A549 (cell line): ENCODE data around the gene ELF4. TPM values are rescaled to one million over a fixed set of nuclear protein-coding genes. Genes with fewer than 3 reads are reported as not detected.

Source experiments
- ATAC-seq, 2 experiments: fragments of 200-7000 bp in 1 of 2; fragments of >200 bp in 1 of 2; cut with Nextera tagmentation in 1 of 2; cut with Tn5 transposase in 1 of 2; 3 replicates each; pipeline versions ENCODE4 v1.8.0 to v1.9.1; 2018 to 2020; ENCODE audit warnings: mild to moderate bottlenecking in 1 of 2, moderate library complexity in 1 of 2
- CTCF ChIA-PET: fragments of 300-600 bp; sonication (Branson Sonifier 250); formaldehyde crosslinking; extraction: SDS; loops from one replicate; lab custom pipeline; 2021; ENCODE audit warnings: antibody characterized with exemption, inconsistent platforms; lab: Yijun Ruan, JAX
- POLR2A ChIA-PET: fragments of 350-600 bp; formaldehyde crosslinking; extraction: SDS; loops from one replicate; lab custom pipeline; 2021; ENCODE audit warnings: antibody characterized with exemption, inconsistent platforms; lab: Yijun Ruan, JAX
- DNase-seq, 2 experiments: peaks; one replicate each; pipeline versions ENCODE4 v3.0.0 to v3.0.0-alpha.2; 2011 to 2016; ENCODE audit warnings: low read depth in 1 of 2, low spot score in 1 of 2
- FAIRE-seq: peaks from 2 replicates; lab custom pipeline; 2011; peaks lifted over from hg19 to GRCh38; lab: Jason Lieb, UNC
- H3K27ac ChIP-seq, 2 experiments: fragments of >200 bp; sonication (Bioruptor Twin); formaldehyde crosslinking; 3 replicates each; pipeline ENCODE4 v1.5.1; 2016 to 2017
- H3K4me1 ChIP-seq: fragments of >200 bp; sonication (Bioruptor Twin); formaldehyde crosslinking; 3 replicates; pipeline ENCODE4 v1.6.1; 2016
- H3K4me2 ChIP-seq: fragments of >200 bp; sonication (Bioruptor Twin); formaldehyde crosslinking; 3 replicates; pipeline ENCODE4 v1.6.1; 2016
- H3K4me3 ChIP-seq: fragments of >200 bp; sonication (Bioruptor Twin); formaldehyde crosslinking; 3 replicates; pipeline ENCODE4 v1.5.1; 2016
- H3K9me3 ChIP-seq: fragments of >200 bp; sonication (Bioruptor Twin); formaldehyde crosslinking; 3 replicates; pipeline ENCODE4 v1.6.1; 2016
- BHLHE40 ChIP-seq: IDR thresholded peaks from 2 replicates; pipeline ENCODE4 v1.6.1; 2012; ENCODE audit warnings: low read depth, low read length, inconsistent platforms
- CEBPB ChIP-seq, 2 experiments: fragments of >200 bp in 1 of 2; sonication (Bioruptor Twin) in 1 of 2; formaldehyde crosslinking in 1 of 2; IDR thresholded peaks; 2 replicates each; pipeline ENCODE4 v1.6.1; 2012 to 2016
- CHD2 ChIP-seq: fragments of 150-350 bp; IDR thresholded peaks from 2 replicates; pipeline ENCODE4 v1.6.1; 2014; ENCODE audit warnings: low read length; ENCODE audit not compliant: partially characterized antibody
- E2F6 ChIP-seq: IDR thresholded peaks from 2 replicates; pipeline ENCODE4 v1.6.1; 2012; ENCODE audit warnings: low read depth, borderline replicate concordance
- EHF ChIP-seq: fragments of 250-450 bp; sonication (Bioruptor Pico); IDR thresholded peaks from 2 replicates; pipeline ENCODE4 v1.5.0; 2020; ENCODE audit warnings: mild to moderate bottlenecking
- EP300 ChIP-seq, 2 experiments: fragments of >200 bp; sonication (Bioruptor Twin); formaldehyde crosslinking; IDR thresholded peaks; 2 replicates in 1 of 2; 3 replicates in 1 of 2; pipeline ENCODE4 v1.6.1; 2016 to 2017
- ESRRA ChIP-seq: fragments of 150-350 bp; IDR thresholded peaks from 2 replicates; pipeline ENCODE4 v1.6.1; 2014; ENCODE audit warnings: mild to moderate bottlenecking, low read length, borderline replicate concordance
- FOSL2 ChIP-seq, 2 experiments: fragments of 450-650 bp in 1 of 2; fragments of >200 bp in 1 of 2; sonication (Bioruptor Twin) in 1 of 2; formaldehyde crosslinking; IDR thresholded peaks; 2 replicates each; pipeline versions ENCODE4 v1.5.0 to v1.6.1; 2016 to 2020; ENCODE audit warnings: mild to moderate bottlenecking in 1 of 2, moderate library complexity in 1 of 2
- FOXS1 ChIP-seq: fragments of 250-450 bp; sonication (Bioruptor Pico); IDR thresholded peaks from 2 replicates; pipeline ENCODE4 v1.5.0; 2020; ENCODE audit warnings: mild to moderate bottlenecking, moderate library complexity
- GATA3 ChIP-seq: IDR thresholded peaks from 2 replicates; pipeline ENCODE4 v1.6.1; 2012; ENCODE audit warnings: borderline replicate concordance
- HEYL ChIP-seq: fragments of 250-450 bp; sonication (Bioruptor Pico); IDR thresholded peaks from 2 replicates; pipeline ENCODE4 v1.8.0; 2021; ENCODE audit warnings: mild to moderate bottlenecking, moderate library complexity
- HOXB5 ChIP-seq: fragments of 250-450 bp; sonication (Bioruptor Pico); IDR thresholded peaks from 2 replicates; pipeline ENCODE4 v1.5.0; 2020; ENCODE audit warnings: mild to moderate bottlenecking, moderate library complexity
- KDM5A ChIP-seq: fragments of 200-600 bp; sonication (generic); IDR thresholded peaks from 2 replicates; pipeline ENCODE4 v1.6.1; 2016; ENCODE audit warnings: antibody characterized with exemption, mild to moderate bottlenecking
- MYC ChIP-seq: IDR thresholded peaks from 2 replicates; pipeline ENCODE4 v1.6.1; 2012; ENCODE audit warnings: mild to moderate bottlenecking, inconsistent platforms, low read length, improper control_type of control experiment, borderline replicate concordance
- NPAS2 ChIP-seq: fragments of 250-450 bp; sonication (Bioruptor Pico); IDR thresholded peaks from 2 replicates; pipeline ENCODE4 v1.8.0; 2022; ENCODE audit warnings: mild to moderate bottlenecking, moderate library complexity, borderline replicate concordance
- PHF8 ChIP-seq: fragments of 200-600 bp; sonication (generic); IDR thresholded peaks from 2 replicates; pipeline ENCODE4 v1.6.1; 2016; ENCODE audit warnings: low read depth, mild to moderate bottlenecking, antibody characterized with exemption, moderate library complexity, borderline replicate concordance
- RARB ChIP-seq: fragments of 250-450 bp; sonication (Bioruptor Pico); IDR thresholded peaks from 2 replicates; pipeline ENCODE4 v1.8.0; 2021; ENCODE audit warnings: mild to moderate bottlenecking, moderate library complexity
- REST ChIP-seq: fragments of 200-600 bp; sonication (generic); IDR thresholded peaks from 2 replicates; pipeline ENCODE4 v1.6.1; 2016; ENCODE audit warnings: antibody characterized with exemption, mild to moderate bottlenecking, moderate library complexity
- RFX5 ChIP-seq: fragments of 450-650 bp; IDR thresholded peaks from 2 replicates; pipeline ENCODE4 v1.7.1; 2014; ENCODE audit warnings: antibody characterized with exemption, mild to moderate bottlenecking, moderate library complexity
- RNF2 ChIP-seq: fragments of 200-600 bp; sonication (generic); IDR thresholded peaks from 2 replicates; pipeline ENCODE4 v1.6.1; 2016; ENCODE audit warnings: low read depth, mild to moderate bottlenecking, antibody characterized with exemption, moderate library complexity, borderline replicate concordance
- SREBF2 ChIP-seq: fragments of 450-650 bp; IDR thresholded peaks from 2 replicates; pipeline ENCODE4 v1.6.1; 2014; ENCODE audit warnings: mild to moderate bottlenecking, moderate library complexity
- USF2 ChIP-seq: fragments of 450-650 bp; IDR thresholded peaks from 2 replicates; pipeline ENCODE4 v1.6.1; 2014; ENCODE audit warnings: antibody characterized with exemption
- ZNF302 ChIP-seq: fragments of 250-450 bp; sonication (Bioruptor Pico); IDR thresholded peaks from 2 replicates; pipeline ENCODE4 v1.9.0; 2021; ENCODE audit warnings: inconsistent platforms, mild to moderate bottlenecking, moderate library complexity
- whole genome bisulfite sequencing: methylation state at CpG from one replicate; pipeline ENCODE4 v1.1.6; 2017; ENCODE audit errors: missing lambda C conversion rate; 5-methylcytosine and 5-hydroxymethylcytosine counted together
- polyA plus RNA-seq, 4 experiments: library from polyadenylated mRNA; depleted of rRNA in 3 of 4; stranded (reverse); fragments of >200 nt; fragmentation: RNase III in 1 of 4; extraction: RNeasy Plus Mini Kit Qiagen cat#74134 plus additional on column Dnase treatment in 1 of 4; gene quantifications; 2 replicates in 3 of 4; 3 replicates in 1 of 4; pipeline ENCODE4 v1.2.3, GENCODE V29; 2011 to 2017
- TF ChIP-seq, protein P1 (sequence below): fragments of >200 bp; sonication (Bioruptor Twin); formaldehyde crosslinking; IDR thresholded peaks from 3 replicates; pipeline ENCODE4 v1.6.1; 2016

Gene ELF4
- polyA plus RNA-seq, 2 of the 4 experiments (the other 2 are of a cell fraction), result 16.0 to 18.0 TPM

GRCh38 chrX:130158311-130158710 is 48.0 kb upstream of the ELF4 start:
- ATAC-seq (no peak), DNase-seq (no peak), FAIRE-seq (no peak)
- TF ChIP-seq CEBPB (IDR thresholded peaks at IDR 0.05), result no peak
- TF ChIP-seq FOSL2 (IDR thresholded peaks at IDR 0.05), result no peak
- TF ChIP-seq FOSL2 (CRISPR knock-in tag; IDR thresholded peaks at IDR 0.05), result no peak
- no peak for TF ChIP-seq NPAS2 (CRISPR knock-in tag)
- TF ChIP-seq ZNF302 (CRISPR knock-in tag), result no peak
- no peak for TF ChIP-seq REST
- TF ChIP-seq MYC, result no peak
- TF ChIP-seq RARB, result no peak
- TF ChIP-seq HEYL (CRISPR knock-in tag), result no peak
- no peak for TF ChIP-seq SREBF2
- 96% methylated on average over 2 of the region's 2 CpGs for WGBS
- ChIA-PET POLR2A (no interaction called here), CTCF (no interaction called here)
- no peak overlapping the region for H3K27ac ChIP-seq
- no peak overlapping the region for H3K4me2 ChIP-seq
- H3K4me3 ChIP-seq, result no peak overlapping the region
- peaks cover 23% of the 10 kb centered on the region for H3K4me1 ChIP-seq
- H3K9me3 ChIP-seq, result no peaks in the 10 kb centered on the region

- peaks cover 11% of the 10 kb centered on the region for H3K4me1 ChIP-seq
- no peak overlapping the region for H3K4me2 ChIP-seq
- ATAC-seq (no peak), FAIRE-seq (no peak), DNase-seq (no peak)
- no peak overlapping the region for H3K27ac ChIP-seq
- no peak overlapping the region for H3K4me3 ChIP-seq
- no peaks in the 10 kb centered on the region for H3K9me3 ChIP-seq
- TF ChIP-seq ESRRA (no peak), BHLHE40 (no peak), USF2 (no peak), NPAS2 (CRISPR knock-in tag) (no peak), ZNF302 (CRISPR knock-in tag) (no peak), HOXB5 (CRISPR knock-in tag) (no peak), RNF2 (no peak)
- TF ChIP-seq, protein P1, sequence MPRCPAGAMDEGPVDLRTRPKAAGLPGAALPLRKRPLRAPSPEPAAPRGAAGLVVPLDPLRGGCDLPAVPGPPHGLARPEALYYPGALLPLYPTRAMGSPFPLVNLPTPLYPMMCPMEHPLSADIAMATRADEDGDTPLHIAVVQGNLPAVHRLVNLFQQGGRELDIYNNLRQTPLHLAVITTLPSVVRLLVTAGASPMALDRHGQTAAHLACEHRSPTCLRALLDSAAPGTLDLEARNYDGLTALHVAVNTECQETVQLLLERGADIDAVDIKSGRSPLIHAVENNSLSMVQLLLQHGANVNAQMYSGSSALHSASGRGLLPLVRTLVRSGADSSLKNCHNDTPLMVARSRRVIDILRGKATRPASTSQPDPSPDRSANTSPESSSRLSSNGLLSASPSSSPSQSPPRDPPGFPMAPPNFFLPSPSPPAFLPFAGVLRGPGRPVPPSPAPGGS, result no peak
- CTCF ChIA-PET, result interaction anchor here (1.1 to 2.1 kb wide), 6 partner anchors 9 to 76 kb away, joined by 3 to 6 read pairs (median 4); no protein-coding TSS in a partner anchor
- POLR2A ChIA-PET, result no interaction called here
- 92% methylated on average over 2 of the region's 2 CpGs for WGBS
Measured at GRCh38 chrX:130155564-130155963, 45.3 kb upstream of the ELF4 start.

GRCh38 chrX:130147631-130148030 is 37.3 kb upstream of the ELF4 start:
- POLR2A ChIA-PET, result interaction anchor here (0.5 kb wide), 1 partner anchor 13 kb away, joined by 3 read pairs; no protein-coding TSS in a partner anchor
- CTCF ChIA-PET, result interaction anchor here (0.5 to 3.1 kb wide), 8 partner anchors 9 to 87 kb away, joined by 3 to 15 read pairs (median 4); no protein-coding TSS in a partner anchor
- DNase-seq (no peak), FAIRE-seq (no peak), ATAC-seq (no peak)
- Histone ChIP-seq H3K4me2 (no peak overlapping the region), H3K4me1 (no peaks in the 10 kb centered on the region), H3K27ac (no peak overlapping the region), H3K9me3 (no peaks in the 10 kb centered on the region), H3K4me3 (no peak overlapping the region)
- 86% methylated on average over 5 of the region's 5 CpGs for WGBS
- TF ChIP-seq ZNF302 (CRISPR knock-in tag) (no peak), RFX5 (no peak), E2F6 (no peak), PHF8 (no peak), KDM5A (no peak), EHF (CRISPR knock-in tag) (no peak), FOSL2 (IDR thresholded peaks at IDR 0.05) (no peak), FOSL2 (CRISPR knock-in tag; IDR thresholded peaks at IDR 0.05) (no peak), USF2 (no peak), CHD2 (no peak), GATA3 (no peak), RNF2 (no peak), EP300 (IDR thresholded peaks at IDR 0.05) (no peak), ESRRA (no peak), FOXS1 (CRISPR knock-in tag) (no peak)
